Measurements from ENCODE around the gene CHGA. TPM values are rescaled to one million over a fixed set of nuclear protein-coding genes. Genes with fewer than 3 reads are reported as not detected.

Gene CHGA
- total RNA-seq, 1 experiment from 2014 or later, result not detected

DNA sequence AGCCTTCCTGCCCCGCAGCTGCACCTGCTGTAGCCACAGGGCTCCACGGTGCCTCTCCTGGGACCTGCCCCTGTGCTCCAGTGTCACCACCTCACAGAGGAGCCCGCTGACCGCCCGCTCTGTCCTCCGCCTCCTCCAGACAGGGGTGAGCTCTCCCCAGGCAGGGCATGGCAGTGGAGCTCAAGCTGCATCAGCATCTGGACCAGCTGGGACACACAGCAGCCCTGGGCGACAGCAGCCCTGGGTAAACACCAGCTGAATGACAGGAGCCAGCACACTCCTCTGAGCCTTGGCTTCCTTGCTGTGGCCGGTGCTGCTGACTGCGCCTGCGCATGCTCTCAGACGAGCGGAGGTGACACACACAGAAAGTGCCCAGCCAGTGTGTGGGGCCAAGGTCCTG, 22.0 kb downstream of the CHGA start:
- intact Hi-C loops (cut with micrococcal nuclease; ENCODE audit: unreplicated experiment), result no loop called here
- Histone ChIP-seq H4K20me1 (ENCODE audit: insufficient read depth) (peaks cover 17% of the 10 kb centered on the region; the same call in 1 of the 2 replicates), H3K9me3 (ENCODE audit: insufficient read depth, low read depth) (no peaks in the 10 kb centered on the region), H3K4me2 (no peak overlapping the region), H3K36me3 (ENCODE audit: low read depth) (peaks cover 2% of the 10 kb centered on the region), H3K27ac (no peak overlapping the region), H3K4me3 (no peak overlapping the region), H3K9me2 (ENCODE audit: insufficient read depth) (no peaks in the 10 kb centered on the region), H2AFZ (no peak overlapping the region), H3K79me2 (ENCODE audit: low read depth) (no peaks in the 10 kb centered on the region), H3F3A (ENCODE audit: insufficient read depth, low read depth) (peaks cover 8% of the 10 kb centered on the region; the same call in 1 of the 2 replicates), H3K27me3 (ENCODE audit: insufficient read depth, low read depth) (no peaks in the 10 kb centered on the region), H3K4me1 (replicated peaks; ENCODE audit: insufficient read depth) (peaks cover 14% of the 10 kb centered on the region)
- no TSS peak for BruUV-seq (replicated peaks)
- ChIA-PET CTCF (no interaction called here), POLR2A (ENCODE audit: unreplicated experiment) (no interaction called here)
- DNase-seq, result no peak
- TF ChIP-seq, protein P1, sequence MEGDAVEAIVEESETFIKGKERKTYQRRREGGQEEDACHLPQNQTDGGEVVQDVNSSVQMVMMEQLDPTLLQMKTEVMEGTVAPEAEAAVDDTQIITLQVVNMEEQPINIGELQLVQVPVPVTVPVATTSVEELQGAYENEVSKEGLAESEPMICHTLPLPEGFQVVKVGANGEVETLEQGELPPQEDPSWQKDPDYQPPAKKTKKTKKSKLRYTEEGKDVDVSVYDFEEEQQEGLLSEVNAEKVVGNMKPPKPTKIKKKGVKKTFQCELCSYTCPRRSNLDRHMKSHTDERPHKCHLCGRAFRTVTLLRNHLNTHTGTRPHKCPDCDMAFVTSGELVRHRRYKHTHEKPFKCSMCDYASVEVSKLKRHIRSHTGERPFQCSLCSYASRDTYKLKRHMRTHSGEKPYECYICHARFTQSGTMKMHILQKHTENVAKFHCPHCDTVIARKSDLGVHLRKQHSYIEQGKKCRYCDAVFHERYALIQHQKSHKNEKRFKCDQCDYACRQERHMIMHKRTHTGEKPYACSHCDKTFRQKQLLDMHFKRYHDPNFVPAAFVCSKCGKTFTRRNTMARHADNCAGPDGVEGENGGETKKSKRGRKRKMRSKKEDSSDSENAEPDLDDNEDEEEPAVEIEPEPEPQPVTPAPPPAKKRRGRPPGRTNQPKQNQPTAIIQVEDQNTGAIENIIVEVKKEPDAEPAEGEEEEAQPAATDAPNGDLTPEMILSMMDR (conservative IDR thresholded peaks at IDR 0.05), result no peak
- TF ChIP-seq EZH2 (IDR thresholded peaks at IDR 0.05; ENCODE audit: low read depth), result no peak

DNA sequence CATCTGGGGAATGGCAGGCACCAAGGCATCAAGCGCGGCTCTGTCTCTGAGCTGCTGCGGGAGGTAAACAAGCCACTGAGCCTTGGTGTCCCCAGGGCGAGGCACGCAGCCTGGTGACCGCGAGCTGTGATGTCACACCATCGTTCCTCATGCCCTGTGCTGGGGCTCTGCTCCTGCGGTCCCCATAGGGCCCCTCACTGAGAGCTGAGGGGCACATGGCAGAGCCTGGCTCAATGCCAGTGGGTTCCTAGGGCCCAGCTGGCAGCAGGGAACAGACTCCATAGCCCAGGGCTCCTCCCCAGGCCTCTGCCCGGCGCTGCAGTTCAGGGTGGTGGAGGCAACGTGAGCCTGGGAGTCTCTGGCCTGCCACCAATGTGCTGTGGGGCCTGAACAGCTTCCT, 22.6 kb downstream of the CHGA start:
- Histone ChIP-seq H3K36me3 (ENCODE audit: low read depth) (peaks cover 2% of the 10 kb centered on the region), H3K27me3 (ENCODE audit: insufficient read depth, low read depth) (no peaks in the 10 kb centered on the region), H3K4me2 (no peak overlapping the region), H3K4me3 (no peak overlapping the region), H3F3A (ENCODE audit: insufficient read depth, low read depth) (peaks cover 8% of the 10 kb centered on the region; the same call in 1 of the 2 replicates), H3K27ac (no peak overlapping the region), H3K79me2 (ENCODE audit: low read depth) (no peaks in the 10 kb centered on the region), H2AFZ (no peak overlapping the region), H3K9me3 (ENCODE audit: insufficient read depth, low read depth) (no peaks in the 10 kb centered on the region), H4K20me1 (ENCODE audit: insufficient read depth) (peaks cover 17% of the 10 kb centered on the region; the same call in 1 of the 2 replicates), H3K4me1 (replicated peaks; ENCODE audit: insufficient read depth) (peaks cover 14% of the 10 kb centered on the region), H3K9me2 (ENCODE audit: insufficient read depth) (no peaks in the 10 kb centered on the region)
- BruUV-seq (replicated peaks), result no TSS peak
- DNase-seq, result no peak
- CTCF ChIA-PET, result no interaction called here
- intact Hi-C loops (cut with micrococcal nuclease; ENCODE audit: unreplicated experiment), result no loop called here
- POLR2A ChIA-PET (ENCODE audit: unreplicated experiment), result no interaction called here
- no peak for TF ChIP-seq EZH2 (IDR thresholded peaks at IDR 0.05; ENCODE audit: low read depth)
- TF ChIP-seq, protein P1 (conservative IDR thresholded peaks at IDR 0.05), result no peak

DNA sequence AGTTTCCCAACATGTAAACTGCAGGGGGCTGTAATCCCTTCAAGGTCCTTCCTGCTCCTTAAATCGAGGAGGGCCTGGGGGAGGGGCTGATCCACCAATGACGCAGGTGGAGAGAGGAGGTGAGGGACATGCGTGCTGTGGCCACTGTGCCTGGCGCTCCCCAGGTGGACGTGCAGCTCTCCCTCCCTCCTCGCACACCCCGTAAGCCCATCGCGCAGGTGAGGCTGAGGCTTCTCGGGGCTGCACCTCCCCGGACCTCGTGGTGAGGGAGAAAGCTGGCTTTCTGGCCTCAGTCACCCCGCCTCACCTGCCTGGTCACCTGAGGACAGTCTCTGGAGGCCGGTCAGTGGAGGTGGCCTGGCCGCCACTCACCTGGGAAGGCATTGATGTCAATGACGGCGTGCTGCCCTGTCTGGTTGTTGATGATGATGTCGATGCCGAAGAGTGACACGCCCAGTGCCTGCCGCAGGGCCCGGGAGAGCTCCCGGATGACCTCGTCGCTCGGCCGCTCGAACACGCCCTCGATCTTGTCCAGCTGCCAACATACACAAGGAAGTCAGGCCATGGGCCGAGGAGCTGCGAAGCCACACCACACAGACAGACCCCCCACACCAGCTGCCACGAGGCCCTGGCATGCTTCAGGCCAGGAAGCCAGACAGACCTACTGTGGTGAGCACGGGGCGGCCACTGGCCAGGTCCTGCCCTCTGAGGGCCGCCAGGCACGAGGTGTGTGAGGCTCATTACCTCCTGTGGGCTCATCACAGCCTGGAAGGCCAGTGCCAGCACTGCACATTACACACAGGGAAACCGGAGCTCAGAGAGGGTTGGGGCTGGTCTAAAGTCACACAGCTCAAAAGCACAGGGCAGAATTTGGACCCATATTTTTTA, 23.3 kb downstream of the CHGA start:
- ChIA-PET POLR2A (ENCODE audit: unreplicated experiment) (no interaction called here), CTCF (no interaction called here)
- Histone ChIP-seq H3K27me3 (ENCODE audit: insufficient read depth, low read depth) (no peaks in the 10 kb centered on the region), H3K4me3 (no peak overlapping the region), H3F3A (ENCODE audit: insufficient read depth, low read depth) (peaks cover 8% of the 10 kb centered on the region; the same call in 1 of the 2 replicates), H3K4me1 (replicated peaks; ENCODE audit: insufficient read depth) (peaks cover 14% of the 10 kb centered on the region), H2AFZ (no peak overlapping the region), H3K9me3 (ENCODE audit: insufficient read depth, low read depth) (no peaks in the 10 kb centered on the region), H4K20me1 (ENCODE audit: insufficient read depth) (peaks cover 17% of the 10 kb centered on the region; the same call in 1 of the 2 replicates), H3K79me2 (ENCODE audit: low read depth) (no peaks in the 10 kb centered on the region), H3K4me2 (0 out of 2 replicates have a peak overlapping the region, but pooled peaks have one; percentile 16), H3K36me3 (ENCODE audit: low read depth) (peaks cover 2% of the 10 kb centered on the region), H3K9me2 (ENCODE audit: insufficient read depth) (no peaks in the 10 kb centered on the region), H3K27ac (peak overlapping the region; percentile 53; the same call in 1 of the 2 replicates)
- intact Hi-C loops (cut with micrococcal nuclease; ENCODE audit: unreplicated experiment), result loop anchor here (2.0 kb wide), 1 partner anchor 169 kb away; the partner anchor contains the start of gene ITPK1
- DNase-seq, result peak; percentile 90 to 96
- TF ChIP-seq, protein P1 (conservative IDR thresholded peaks at IDR 0.05), result no peak
- TF ChIP-seq EZH2 (IDR thresholded peaks at IDR 0.05; ENCODE audit: low read depth), result no peak
- no TSS peak for BruUV-seq (replicated peaks)

Data from PC-9 (cell line).